WI38 (cell line): ENCODE measurements around the gene TPO.
"Not testable (repeated sequence)": the region's sequence is repeated elsewhere in the genome, so short reads cannot be mapped to it uniquely, and the experiment has no call there.

Source experiments
- H3K4me3 ChIP-seq: 2 replicates; pipeline ENCODE4 v1.5.1; 2011; ENCODE audit warnings: low read depth, mild to moderate bottlenecking, control low read depth, low read length
- CTCF ChIP-seq: IDR thresholded peaks from 2 replicates; pipeline ENCODE4 v1.5.1; 2012; ENCODE audit warnings: low read depth, mild to moderate bottlenecking, control low read depth, low read length

Gene TPO

GRCh38 chr2:1567556-1568344 lies 154.5 kb downstream of the TPO start:
- no peak overlapping the region for H3K4me3 ChIP-seq
- no peak for TF ChIP-seq CTCF

- H3K4me3 ChIP-seq, result not testable (repeated sequence)
These were observed 155.0 kb downstream of the TPO start for GRCh38 chr2:1568345-1568668.

GRCh38 chr2:1569879-1570450 lies 156.7 kb downstream of the TPO start:
- no peak for TF ChIP-seq CTCF
- H3K4me3 ChIP-seq, result no peak overlapping the region

- H3K4me3 ChIP-seq, result no peak overlapping the region
- TF ChIP-seq CTCF, result no peak
These were observed 158.5 kb downstream of the TPO start for GRCh38 chr2:1571477-1572417.

- TF ChIP-seq CTCF, result no peak
These were observed 159.4 kb downstream of the TPO start for GRCh38 chr2:1572638-1573037.

GRCh38 chr2:1577846-1578245 lies 164.6 kb downstream of the TPO start:
- TF ChIP-seq CTCF, result no peak
- no peak overlapping the region for H3K4me3 ChIP-seq

More at GRCh38 chr2:1572638-1573037, 159.4 kb downstream of the TPO start:
- no peak overlapping the region for H3K4me3 ChIP-seq

- H3K4me3 ChIP-seq, result not testable (repeated sequence)
These were observed 168.1 kb downstream of the TPO start for GRCh38 chr2:1581257-1581964.
